K562 (cell line): ENCODE results near the gene CCDC138. TPM values are rescaled to one million over a fixed set of nuclear protein-coding genes. Genes with fewer than 3 reads are reported as not detected.

Experiments used
- CBX1 ChIP-seq: sonication (generic); IDR thresholded peaks from 2 replicates; pipeline ENCODE4 v1.6.1; 2016; ENCODE audit warnings: antibody characterized with exemption, low read depth, mild to moderate bottlenecking
- CEBPZ ChIP-seq: fragments of 150-350 bp; IDR thresholded peaks from 2 replicates; pipeline ENCODE4 v1.6.1; 2014; ENCODE audit warnings: low read depth, mild to moderate bottlenecking, low read length, borderline replicate concordance
- CHD4 ChIP-seq: fragments of 200-600 bp; sonication (generic); IDR thresholded peaks from 3 replicates; pipeline ENCODE4 v1.6.1; 2012; ENCODE audit warnings: low read depth, mild to moderate bottlenecking, mixed read lengths, low read length, inconsistent platforms; ENCODE audit not compliant: insufficient read depth, insufficient replicate concordance, poor library complexity, severe bottlenecking
- E2F3 ChIP-seq: fragments of 250-450 bp; sonication (Bioruptor Pico); IDR thresholded peaks from 2 replicates; pipeline ENCODE4 v1.4.0; 2020; ENCODE audit warnings: mild to moderate bottlenecking
- ELF1 ChIP-seq: fragments of 200-800 bp; sonication (Bioruptor generic); IDR thresholded peaks from 2 replicates; pipeline ENCODE4 v1.6.1; 2016; ENCODE audit warnings: missing genetic modification characterization, missing compliant biosample characterization
- ESRRA ChIP-seq: fragments of 450-650 bp; IDR thresholded peaks from 2 replicates; pipeline ENCODE4 v1.6.1; 2014; ENCODE audit warnings: low read depth, mild to moderate bottlenecking, moderate library complexity, borderline replicate concordance
- HINFP ChIP-seq: fragments of 450-650 bp; conservative IDR thresholded peaks from 2 replicates; pipeline ENCODE4 v1.6.1; 2016; ENCODE audit warnings: missing genetic modification characterization, low read depth, mild to moderate bottlenecking, control low read depth, missing compliant biosample characterization
- KDM1A ChIP-seq, 2 experiments: fragments of 450-650 bp; IDR thresholded peaks; 2 replicates each; pipeline ENCODE4 v1.6.1; 2016; ENCODE audit warnings: mild to moderate bottlenecking in 2 of 2
- MEIS2 ChIP-seq: fragments of 450-650 bp; IDR thresholded peaks from 2 replicates; pipeline ENCODE4 v1.6.1; 2014; ENCODE audit warnings: mild to moderate bottlenecking; ENCODE audit not compliant: partially characterized antibody
- NRF1 ChIP-seq, 2 experiments: fragments of 450-650 bp; IDR thresholded peaks in 1 of 2; conservative IDR thresholded peaks in 1 of 2; 2 replicates each; pipeline ENCODE4 v1.6.1; 2014; ENCODE audit warnings: mild to moderate bottlenecking in 2 of 2
- PML ChIP-seq: IDR thresholded peaks from 2 replicates; pipeline ENCODE4 v1.6.1; 2012; ENCODE audit warnings: low read length, inconsistent platforms
- RAD21 ChIP-seq, 2 experiments: fragments of 250-450 bp in 1 of 2; fragments of 450-650 bp in 1 of 2; sonication (Bioruptor Pico) in 1 of 2; formaldehyde crosslinking in 1 of 2; IDR thresholded peaks in 1 of 2; conservative IDR thresholded peaks in 1 of 2; 2 replicates each; pipeline versions ENCODE4 v1.4.0 to v1.8.0; 2020 to 2022; ENCODE audit warnings: mild to moderate bottlenecking in 2 of 2, moderate library complexity in 1 of 2
- RBM17 ChIP-seq: fragments of 200-400 bp; formaldehyde crosslinking; IDR thresholded peaks from 2 replicates; pipeline ENCODE4 v1.6.1; 2017; ENCODE audit warnings: low read depth, mild to moderate bottlenecking, low read length, borderline replicate concordance
- RNF219 ChIP-seq: fragments of 250-450 bp; sonication (Bioruptor Pico); IDR thresholded peaks from 2 replicates; pipeline ENCODE4 v1.5.0; 2022; ENCODE audit warnings: mild to moderate bottlenecking
- SMAD3 ChIP-seq: fragments of 450-650 bp; formaldehyde crosslinking; conservative IDR thresholded peaks from 2 replicates; pipeline ENCODE4 v1.4.0; 2020; ENCODE audit warnings: mild to moderate bottlenecking
- SNAPC5 ChIP-seq: fragments of 250-450 bp; sonication (Bioruptor Pico); IDR thresholded peaks from 2 replicates; pipeline ENCODE4 v1.8.0; 2021; ENCODE audit warnings: moderate library complexity, mild to moderate bottlenecking, inconsistent platforms
- STAG1 ChIP-seq: sonication (generic); formaldehyde crosslinking; IDR thresholded peaks from 2 replicates; pipeline ENCODE4 v1.5.0; 2020; ENCODE audit warnings: missing genetic modification reagents, borderline replicate concordance
- ZNF436 ChIP-seq: fragments of 250-450, 450-650 bp; sonication (Bioruptor Pico); formaldehyde crosslinking; IDR thresholded peaks from 2 replicates; pipeline ENCODE4 v1.7.0; 2020; ENCODE audit warnings: mild to moderate bottlenecking
- polyA plus RNA-seq, 8 experiments: library from polyadenylated mRNA; depleted of rRNA in 4 of 8; stranded (reverse) in 5 of 8; unstranded in 3 of 8; fragments of >200 nt; fragmentation: Nextera tagmentation in 2 of 8; fragmentation: Illumina TruSeq in 1 of 8; extraction: Ambion mirVana in 2 of 8; extraction: Trizol in 1 of 8; gene quantifications; 2 replicates each; pipeline versions ENCODE4 v1.2.1 to v1.2.3, GENCODE V29; 2011 to 2014; ENCODE audit warnings: inconsistent platforms in 1 of 8, missing spikeins in 1 of 8
- total RNA-seq, 7 experiments: library from RNA; depleted of rRNA in 6 of 7; stranded (reverse); fragments of >200 nt in 6 of 7; fragmentation: Illumina TruSeq in 2 of 7; extraction: Trizol in 2 of 7; gene quantifications; 2 replicates each; pipeline versions ENCODE4 v1.2.1 to v1.2.3, GENCODE V29; 2011 to 2021; ENCODE audit warnings: low replicate concordance in 1 of 7

The CCDC138 gene
- total and polyA plus RNA-seq, 9 of the 15 experiments (the other 6 are each of a cell fraction or from before 2014, with no cell fraction given) = 17.5 to 44.6 (median 26.7) TPM

GRCh38 chr2:108786354-108787215, at the start of gene CCDC138 (continued):
- peak; percentile 44; the same call in 1 of the 2 replicates for TF ChIP-seq E2F3 (CRISPR knock-in tag)
- no peak for TF ChIP-seq CEBPZ
- peak; percentile 51 for TF ChIP-seq MEIS2
- TF ChIP-seq RAD21 (CRISPR knock-in tag; conservative IDR thresholded peaks at IDR 0.05 in 1 of 2, IDR thresholded peaks at IDR 0.05 in 1 of 2) = no peak
- no peak for TF ChIP-seq SNAPC5
- TF ChIP-seq CHD4 = no peak
- TF ChIP-seq KDM1A (IDR thresholded peaks at IDR 0.05) = no peak
- TF ChIP-seq HINFP (tag) = no peak
- TF ChIP-seq RNF219 (CRISPR knock-in tag) = no peak
- TF ChIP-seq ZNF436 (CRISPR knock-in tag) = no peak
- TF ChIP-seq STAG1 (CRISPR knock-in tag) = no peak
- peak; percentile 79; the same call in 1 of the 2 replicates for TF ChIP-seq CBX1
- peak; percentile 71 to 77 for TF ChIP-seq NRF1 (conservative IDR thresholded peaks at IDR 0.05 in 1 of 2, IDR thresholded peaks at IDR 0.05 in 1 of 2)
- TF ChIP-seq ESRRA = peak; percentile 36; the same call in 1 of the 2 replicates
- TF ChIP-seq ELF1 (tag) = no peak
- TF ChIP-seq RBM17 = no peak
- no peak for TF ChIP-seq SMAD3
- no peak for TF ChIP-seq PML
